KOPT-K1 (cell line): ENCODE data around the gene FAM90A26.
"Not testable (repeated sequence)": the region's sequence is repeated elsewhere in the genome, so short reads cannot be mapped to it uniquely, and the experiment has no call there.

Source experiments
- H3K27ac ChIP-seq: fragments of 200-600 bp; sonication (generic); 2 replicates; pipeline ENCODE4 v1.5.1; 2016; ENCODE audit warnings: antibody characterized with exemption, mild to moderate bottlenecking, low read depth, low read length; ENCODE audit not compliant: poor library complexity, severe bottlenecking
- H3K36me3 ChIP-seq: fragments of 200-600 bp; sonication (generic); 2 replicates; pipeline ENCODE4 v1.5.1; 2017; ENCODE audit warnings: antibody characterized with exemption, mild to moderate bottlenecking, low read length, moderate library complexity; ENCODE audit not compliant: insufficient read depth
- H3K9me3 ChIP-seq: fragments of 200-600 bp; sonication (generic); 2 replicates; pipeline ENCODE4 v1.5.1; 2017; ENCODE audit warnings: antibody characterized with exemption, low read length, mild to moderate bottlenecking; ENCODE audit not compliant: insufficient read depth, poor library complexity, severe bottlenecking

Gene FAM90A26

DNA sequence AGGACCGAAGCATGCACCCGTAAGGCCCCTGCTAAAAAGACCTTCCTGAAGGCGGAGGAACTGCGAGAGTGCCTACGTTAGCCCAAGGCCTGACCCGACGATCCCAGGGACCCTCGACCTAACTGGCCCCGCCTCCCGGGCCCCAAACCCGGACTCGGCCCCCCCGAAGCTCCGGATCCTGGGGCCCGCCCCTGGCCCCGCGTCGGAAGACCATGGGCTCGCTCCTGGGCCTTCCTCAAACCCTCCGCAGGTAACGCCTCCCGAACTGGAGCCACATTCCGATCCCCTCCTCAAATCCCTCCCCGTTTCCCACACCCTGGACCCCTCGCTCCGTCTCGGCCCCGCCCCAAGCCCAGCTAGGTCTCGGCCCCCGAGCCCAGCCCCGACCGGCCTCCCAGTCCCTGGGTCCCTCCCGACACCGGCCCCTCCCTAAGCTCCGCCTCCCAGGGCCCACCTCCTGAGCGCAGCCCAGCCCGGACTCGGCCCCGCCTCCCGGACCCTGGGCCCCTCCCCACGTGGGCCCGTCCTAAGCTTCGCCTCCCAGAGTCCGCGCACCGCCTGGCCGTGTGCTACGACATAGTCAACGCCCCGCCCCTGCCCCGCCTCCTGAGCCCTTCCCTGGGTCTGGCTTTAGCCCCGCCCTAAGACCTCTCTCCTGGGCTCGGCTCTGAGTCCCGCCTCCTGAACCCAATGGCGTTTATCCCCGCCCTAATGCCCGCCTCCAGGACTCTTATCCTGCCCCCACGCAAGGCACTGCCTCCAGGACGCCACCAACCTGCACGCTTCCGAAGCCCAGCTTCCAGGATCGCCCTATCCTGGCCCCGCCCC lies 17.8 kb upstream of the FAM90A26 start:
- not testable (repeated sequence) for H3K36me3 ChIP-seq, H3K9me3 ChIP-seq
- H3K27ac ChIP-seq, result peak overlapping the region; percentile 66

DNA sequence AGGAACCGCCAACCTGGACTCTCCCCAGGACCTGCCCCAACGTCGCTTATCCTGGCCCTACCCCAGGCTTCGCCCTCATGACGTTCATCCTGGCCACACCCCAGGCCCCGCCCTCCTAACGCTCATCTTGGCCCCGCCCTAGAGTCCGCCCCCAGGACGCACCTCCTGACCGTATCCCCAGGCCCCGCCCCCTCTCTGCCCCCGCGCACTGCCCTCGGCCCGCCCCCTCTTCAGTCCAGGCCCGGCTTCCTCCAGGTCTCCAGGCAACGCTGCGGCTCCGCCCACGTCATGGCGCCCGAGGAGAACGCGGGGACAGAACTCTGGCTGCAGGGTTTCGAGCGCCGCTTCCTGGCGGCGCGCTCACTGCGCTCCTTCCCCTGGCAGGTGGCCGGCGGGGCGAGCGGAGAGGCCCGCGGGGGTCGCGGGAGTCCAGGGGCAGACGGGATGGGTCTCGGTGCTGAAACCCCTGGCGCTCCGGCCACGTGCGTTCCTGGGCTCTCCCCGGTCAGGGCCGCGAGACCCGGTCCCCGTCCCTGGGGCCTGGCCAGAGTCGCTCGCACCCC lies 17.1 kb upstream of the FAM90A26 start:
- H3K27ac ChIP-seq, result peak overlapping the region; percentile 66
- H3K36me3 ChIP-seq, H3K9me3 ChIP-seq: not testable (repeated sequence)

- not testable (repeated sequence) for H3K36me3 ChIP-seq, H3K9me3 ChIP-seq
- peak overlapping the region; percentile 66 for H3K27ac ChIP-seq
These were observed 16.5 kb upstream of the FAM90A26 start for GRCh38 chr4:9153571-9154157.

- not testable (repeated sequence) for H3K9me3 ChIP-seq, H3K36me3 ChIP-seq, H3K27ac ChIP-seq
These were observed 14.9 kb upstream of the FAM90A26 start for GRCh38 chr4:9155101-9155886.

DNA sequence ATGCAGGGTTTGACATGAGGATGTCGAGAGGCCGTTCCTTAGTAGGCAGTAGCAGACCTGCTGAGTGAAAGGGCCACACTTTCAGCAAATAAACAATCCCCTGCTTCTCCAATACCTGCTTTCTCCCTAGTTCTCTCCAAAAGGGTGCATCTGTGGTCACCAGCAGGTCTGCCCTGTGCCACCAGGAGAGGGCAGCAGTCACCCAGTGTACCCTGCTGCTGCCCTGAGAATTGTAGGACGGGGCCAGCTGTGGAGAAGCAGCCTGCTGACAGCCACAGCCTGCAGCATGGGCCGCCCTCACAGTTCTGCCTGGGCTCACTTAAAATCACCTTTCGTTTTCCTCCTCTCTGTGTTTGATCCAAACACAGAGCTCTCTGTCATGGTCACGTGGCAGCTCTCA lies 11.8 kb upstream of the FAM90A26 start:
- H3K9me3 ChIP-seq, H3K36me3 ChIP-seq, H3K27ac ChIP-seq: not testable (repeated sequence)

DNA sequence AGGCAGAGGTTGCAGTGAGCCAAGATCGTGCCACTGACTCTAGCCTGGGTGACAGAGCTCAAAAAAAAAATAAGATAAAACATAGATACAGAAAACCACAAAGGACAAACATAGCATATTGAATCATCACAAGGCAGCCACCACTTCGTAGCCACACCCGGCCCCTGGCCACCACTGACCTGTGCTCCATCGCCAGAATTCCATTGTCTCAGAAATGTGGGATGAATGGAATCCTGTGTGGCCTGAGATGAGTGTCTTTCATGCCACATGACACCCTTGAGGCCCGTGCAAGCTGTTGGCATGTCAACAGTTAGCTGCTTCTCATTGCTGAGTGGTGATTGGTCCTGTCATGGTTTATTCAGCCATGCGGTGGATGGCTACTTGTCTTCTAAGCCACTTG lies 10.2 kb upstream of the FAM90A26 start:
- H3K27ac ChIP-seq, H3K9me3 ChIP-seq, H3K36me3 ChIP-seq: not testable (repeated sequence)

GRCh38 chr4:9165990-9166389 lies 4.2 kb upstream of the FAM90A26 start:
- not testable (repeated sequence) for H3K27ac ChIP-seq, H3K9me3 ChIP-seq, H3K36me3 ChIP-seq

GRCh38 chr4:9210357-9210756 lies 40.1 kb downstream of the FAM90A26 start, which contains the start of gene USP17L10:
TSS of gene USP17L10 (plus strand) at chr4:9210657. CDS start at chr4:9210657, 0 bp downstream.
- H3K36me3 ChIP-seq, H3K9me3 ChIP-seq, H3K27ac ChIP-seq: not testable (repeated sequence)

- not testable (repeated sequence) for H3K9me3 ChIP-seq, H3K27ac ChIP-seq, H3K36me3 ChIP-seq
These were observed 44.5 kb downstream of the FAM90A26 start for GRCh38 chr4:9214701-9215100.

GRCh38 chr4:9215105-9215504 lies 44.9 kb downstream of the FAM90A26 start, which contains the start of gene USP17L11:
TSS of gene USP17L11 (plus strand) at chr4:9215405. CDS start at chr4:9215405, 0 bp downstream.
- not testable (repeated sequence) for H3K9me3 ChIP-seq, H3K36me3 ChIP-seq, H3K27ac ChIP-seq

DNA sequence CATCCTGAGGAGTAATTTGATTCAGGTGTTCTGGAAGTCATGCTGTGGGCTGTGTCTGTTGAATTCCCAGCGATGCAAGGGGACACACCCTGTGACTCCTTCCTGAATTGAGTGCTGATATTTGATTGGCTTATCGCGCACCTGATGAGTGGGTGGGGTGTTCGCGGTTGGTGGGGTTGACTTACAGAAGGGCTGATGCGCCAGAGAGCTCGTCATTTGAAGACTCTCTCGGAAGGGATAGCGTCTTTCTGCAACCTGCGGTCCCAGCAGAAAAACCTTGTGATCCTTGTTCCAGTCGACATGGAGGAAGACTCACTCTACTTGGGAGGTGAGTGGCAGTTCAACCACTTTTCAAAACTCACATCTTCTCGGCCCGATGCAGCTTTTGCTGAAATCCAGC lies 49.6 kb downstream of the FAM90A26 start, which contains the start of gene USP17L12:
Gene USP17L12 (plus strand): TSS at position 301 of the 400 bp plus-strand sequence. CDS start 0 bp downstream, at position 301.
- H3K27ac ChIP-seq, H3K9me3 ChIP-seq, H3K36me3 ChIP-seq: not testable (repeated sequence)

DNA sequence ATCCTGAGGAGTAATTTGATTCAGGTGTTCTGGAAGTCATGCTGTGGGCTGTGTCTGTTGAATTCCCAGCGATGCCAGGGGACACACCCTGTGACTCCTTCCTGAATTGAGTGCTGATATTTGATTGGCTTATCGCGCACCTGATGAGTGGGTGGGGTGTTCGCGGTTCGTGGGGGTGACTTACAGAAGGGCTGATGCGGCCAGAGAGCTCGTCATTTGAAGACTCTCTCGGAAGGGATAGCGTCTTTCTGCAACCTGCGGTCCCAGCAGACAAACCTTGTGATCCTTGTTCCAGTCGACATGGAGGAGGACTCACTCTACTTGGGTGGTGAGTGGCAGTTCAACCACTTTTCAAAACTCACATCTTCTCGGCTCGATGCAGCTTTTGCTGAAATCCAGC lies 54.4 kb downstream of the FAM90A26 start, which contains the start of gene USP17L13:
Gene USP17L13 (plus strand): TSS at position 301 of the 400 bp plus-strand sequence. CDS start 0 bp downstream, at position 301.
- not testable (repeated sequence) for H3K9me3 ChIP-seq, H3K27ac ChIP-seq, H3K36me3 ChIP-seq
